Epithelial cell of proximal tubule (primary cell): ENCODE measurements around the gene SNRPD2. TPM values are rescaled to one million over a fixed set of nuclear protein-coding genes. Genes with fewer than 3 reads are reported as not detected.

Experiments used
- DNase-seq: peaks from one replicate; pipeline ENCODE4 v3.0.0-alpha.2; 2011; ENCODE audit warnings: low read depth
- H3K4me3 ChIP-seq: 2 replicates; pipeline ENCODE4 v1.5.1; 2011; ENCODE audit warnings: low read depth, mild to moderate bottlenecking, low read length
- CTCF ChIP-seq: conservative IDR thresholded peaks from 2 replicates; pipeline ENCODE4 v1.5.1; 2012; ENCODE audit warnings: low read depth, mild to moderate bottlenecking, low read length
- total RNA-seq: library from RNA; depleted of rRNA; stranded (reverse); fragments of >200 nt; gene quantifications from 2 replicates; pipeline ENCODE4 v1.2.3, GENCODE V29; 2015

The SNRPD2 gene
- total RNA-seq, 1 donor from 2014 or later = 331 TPM

DNA sequence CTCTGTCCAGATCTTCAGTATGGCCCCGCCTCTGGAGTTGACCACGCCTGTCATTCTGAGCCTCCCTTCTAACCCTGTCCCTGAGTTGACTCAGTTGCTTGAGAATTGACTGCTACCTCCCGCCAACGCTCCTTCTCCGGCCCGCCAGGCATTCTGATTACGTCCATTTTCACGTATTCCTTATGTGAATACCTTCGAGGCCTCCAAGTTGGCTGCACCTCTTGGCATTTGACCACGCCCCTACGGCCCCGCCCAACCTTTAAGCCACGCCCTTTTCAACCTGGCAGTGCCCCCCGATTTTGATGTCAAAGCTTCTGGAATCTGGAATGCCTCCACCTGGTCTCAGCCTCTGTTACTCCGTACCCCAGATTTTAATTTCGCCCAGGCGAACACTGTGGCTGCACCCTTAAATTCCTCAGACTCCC is 50.9 kb downstream of the SNRPD2 start:
- TF ChIP-seq CTCF = no peak
- no peak overlapping the region for H3K4me3 ChIP-seq
- no peak for DNase-seq

DNA sequence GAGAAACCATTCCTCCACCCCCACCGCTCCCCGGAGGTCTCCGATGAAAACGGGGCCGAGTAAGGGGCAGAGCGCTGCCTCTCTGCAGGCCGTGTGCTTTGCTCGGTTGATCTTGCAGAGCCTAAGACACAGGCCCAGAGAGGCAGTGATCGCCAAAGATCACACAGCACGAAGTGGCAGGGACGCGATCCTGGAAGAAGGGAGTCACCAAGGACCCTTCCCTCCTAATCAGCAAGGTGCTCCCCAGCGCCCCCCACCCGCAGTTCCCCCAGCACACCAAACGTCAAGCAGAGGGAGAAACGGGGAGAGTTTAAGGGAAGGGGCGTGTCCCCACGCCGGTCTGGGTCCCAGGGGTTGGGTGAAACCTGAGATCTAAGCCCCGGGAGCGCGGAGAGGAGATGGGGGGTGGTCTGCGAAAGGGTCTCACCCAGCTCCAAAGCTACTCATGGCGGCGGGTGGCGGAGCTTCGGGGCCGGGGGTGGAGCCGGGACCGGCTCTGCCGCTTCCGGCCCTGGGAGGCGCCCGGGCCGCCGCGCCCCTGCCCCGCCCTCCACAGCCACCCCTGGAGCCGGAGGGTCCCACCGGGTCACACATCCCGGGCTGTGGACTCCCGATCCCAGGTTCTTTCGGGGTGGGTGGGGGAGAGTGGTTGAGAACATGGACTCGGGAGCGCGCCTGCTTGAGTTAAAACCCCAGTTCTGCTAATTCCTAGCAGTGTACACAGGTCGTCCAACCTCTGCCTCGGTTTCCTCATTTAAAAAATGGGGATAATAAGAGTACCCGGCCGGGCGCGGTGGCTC is 52.6 kb downstream of the SNRPD2 start, which contains the start of gene EML2:
Gene EML2 (minus strand): TSS at position 468 of the 800 bp plus-strand sequence. CDS start 21 bp downstream, at position 447.
- DNase-seq = no peak
- TF ChIP-seq CTCF = peak; percentile 24
- H3K4me3 ChIP-seq = peak within 1 kb of the TSS; percentile 77

DNA sequence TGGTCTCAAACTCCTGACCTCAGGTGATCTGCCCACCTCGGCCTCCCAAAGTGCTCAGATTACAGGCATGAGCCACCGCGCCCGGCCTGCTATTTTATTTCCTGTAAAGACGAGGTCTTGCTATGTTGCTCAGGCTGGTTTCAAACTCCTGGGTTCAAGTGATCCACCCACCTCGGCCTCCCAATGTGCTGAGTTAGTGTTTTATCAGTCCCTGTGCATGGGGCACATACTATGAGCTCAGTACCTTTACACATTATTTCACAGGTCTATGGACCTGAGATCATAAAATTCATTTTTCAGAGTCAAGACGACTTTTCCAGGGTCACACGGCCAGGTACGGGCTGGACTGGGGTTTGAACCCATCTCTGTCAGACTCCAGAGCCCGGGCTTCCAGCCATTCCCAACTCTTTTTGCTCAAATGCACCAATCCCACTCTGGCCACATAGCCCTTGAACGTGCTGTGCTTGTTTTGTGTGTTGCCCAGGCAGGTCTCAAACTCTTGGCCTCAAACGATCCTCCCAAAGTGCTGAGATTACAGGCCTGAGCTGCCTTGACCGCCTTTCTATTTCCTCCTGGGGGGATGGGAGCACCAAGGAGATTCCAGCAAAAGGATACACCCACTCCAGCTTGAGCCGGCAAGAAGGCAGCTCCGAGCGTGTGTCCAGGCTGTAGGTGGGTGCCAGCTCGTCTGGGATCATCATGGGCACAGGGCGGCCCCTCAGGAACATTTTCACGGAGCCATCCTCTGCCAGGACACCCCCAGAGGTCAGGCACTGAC is 53.7 kb downstream of the SNRPD2 start:
- no peak for DNase-seq
- TF ChIP-seq CTCF = no peak
- H3K4me3 ChIP-seq = peak overlapping the region; percentile 77

Other genes starting within 250 kb of the SNRPD2 start
- 0.65 and 3.4 TPM in 2 replicates for gene FOSB, start 224.0 kb downstream of the SNRPD2 start, total RNA-seq
- 6.9 and 9.7 TPM in 2 replicates for gene RTN2, start 194.9 kb downstream of the SNRPD2 start, total RNA-seq
- 0.17 TPM in 1 of 2 replicates, not detected in the other for gene PPM1N, start 193.5 kb downstream of the SNRPD2 start, total RNA-seq
- gene VASP, start 184.5 kb downstream of the SNRPD2 start, total RNA-seq = 106 and 146 TPM in 2 replicates
- 10.1 and 12.6 TPM in 2 replicates for gene OPA3, start 107.2 kb downstream of the SNRPD2 start, total RNA-seq
- gene GPR4, start 89.7 kb downstream of the SNRPD2 start, total RNA-seq = not detected in 2 replicates
- 17.7 and 33.6 TPM in 2 replicates for gene EML2, start 52.6 kb downstream of the SNRPD2 start, total RNA-seq
- gene GIPR, start 23.7 kb downstream of the SNRPD2 start, total RNA-seq = 0.22 and 0.86 TPM in 2 replicates
- 19.3 and 25.2 TPM in 2 replicates for gene QPCTL, start 713 bp upstream of the SNRPD2 start, total RNA-seq
- 6.6 and 11.5 TPM in 2 replicates for gene FBXO46, start 38.9 kb upstream of the SNRPD2 start, total RNA-seq
- gene MEIOSIN, start 41.5 kb upstream of the SNRPD2 start, total RNA-seq = not detected in 2 replicates
- gene SIX5, start 77.3 kb upstream of the SNRPD2 start, total RNA-seq = 8.2 and 11.2 TPM in 2 replicates
- 10.9 and 21.0 TPM in 2 replicates for gene DMPK, start 90.5 kb upstream of the SNRPD2 start, total RNA-seq
- gene DMWD, start 100.9 kb upstream of the SNRPD2 start, total RNA-seq = 35.7 and 38.8 TPM in 2 replicates
- gene RSPH6A, start 123.4 kb upstream of the SNRPD2 start, total RNA-seq = 0.07 TPM in 1 of 2 replicates, not detected in the other
- gene SYMPK, start 171.2 kb upstream of the SNRPD2 start, total RNA-seq = 22.9 and 26.0 TPM in 2 replicates
- 1.1 and 2.8 TPM in 2 replicates for gene FOXA3, start 172.4 kb upstream of the SNRPD2 start, total RNA-seq
- 26.8 and 31.2 TPM in 2 replicates for gene IRF2BP1, start 194.2 kb upstream of the SNRPD2 start, total RNA-seq
- 1.3 and 2.0 TPM in 2 replicates for gene MYPOP, start 210.7 kb upstream of the SNRPD2 start, total RNA-seq
- gene NANOS2, start 222.8 kb upstream of the SNRPD2 start, total RNA-seq = not detected in 2 replicates